Subcutaneous abdominal adipose tissue (tissue), 5 donors: Measurements from ENCODE around the gene CKB.

Experiments used
- H3K27ac ChIP-seq: one replicate; pipeline ENCODE4 v1.7.0; 2013; ENCODE audit warnings: low read depth, mild to moderate bottlenecking, inconsistent platforms, low read length, moderate library complexity
- H3K27me3 ChIP-seq, 5 donors: one replicate each; pipeline ENCODE4 v1.7.0; 2013; ENCODE audit warnings: low read length in 5 of 5, inconsistent platforms in 1 of 5; ENCODE audit not compliant: control insufficient read depth in 5 of 5, insufficient read depth in 4 of 5
- H3K36me3 ChIP-seq, 5 donors: one replicate each; pipeline ENCODE4 v1.7.0; 2013; ENCODE audit warnings: low read length in 5 of 5; ENCODE audit not compliant: control insufficient read depth in 5 of 5, insufficient read depth in 5 of 5
- H3K4me1 ChIP-seq, 5 donors: one replicate each; pipeline ENCODE4 v1.7.0; 2013; ENCODE audit warnings: low read length in 5 of 5, mild to moderate bottlenecking in 3 of 5, moderate library complexity in 1 of 5; ENCODE audit not compliant: control insufficient read depth in 5 of 5, insufficient read depth in 5 of 5
- H3K4me3 ChIP-seq, 5 donors: one replicate each; pipeline ENCODE4 v1.7.0; 2013; ENCODE audit warnings: low read length in 5 of 5, low read depth in 1 of 5
- H3K9ac ChIP-seq, 5 donors: one replicate each; pipeline ENCODE4 v1.7.0; 2013; ENCODE audit warnings: low read length in 5 of 5, mild to moderate bottlenecking in 4 of 5, moderate library complexity in 3 of 5
- H3K9me3 ChIP-seq, 5 donors: one replicate each; pipeline ENCODE4 v1.7.0; 2013; ENCODE audit warnings: low read length in 5 of 5; ENCODE audit not compliant: control insufficient read depth in 5 of 5
- donor health status: healthy.
- donor health status: healthy.
- donor health status: healthy.
- donor health status: healthy.
- donor health status: healthy.

Gene CKB

DNA sequence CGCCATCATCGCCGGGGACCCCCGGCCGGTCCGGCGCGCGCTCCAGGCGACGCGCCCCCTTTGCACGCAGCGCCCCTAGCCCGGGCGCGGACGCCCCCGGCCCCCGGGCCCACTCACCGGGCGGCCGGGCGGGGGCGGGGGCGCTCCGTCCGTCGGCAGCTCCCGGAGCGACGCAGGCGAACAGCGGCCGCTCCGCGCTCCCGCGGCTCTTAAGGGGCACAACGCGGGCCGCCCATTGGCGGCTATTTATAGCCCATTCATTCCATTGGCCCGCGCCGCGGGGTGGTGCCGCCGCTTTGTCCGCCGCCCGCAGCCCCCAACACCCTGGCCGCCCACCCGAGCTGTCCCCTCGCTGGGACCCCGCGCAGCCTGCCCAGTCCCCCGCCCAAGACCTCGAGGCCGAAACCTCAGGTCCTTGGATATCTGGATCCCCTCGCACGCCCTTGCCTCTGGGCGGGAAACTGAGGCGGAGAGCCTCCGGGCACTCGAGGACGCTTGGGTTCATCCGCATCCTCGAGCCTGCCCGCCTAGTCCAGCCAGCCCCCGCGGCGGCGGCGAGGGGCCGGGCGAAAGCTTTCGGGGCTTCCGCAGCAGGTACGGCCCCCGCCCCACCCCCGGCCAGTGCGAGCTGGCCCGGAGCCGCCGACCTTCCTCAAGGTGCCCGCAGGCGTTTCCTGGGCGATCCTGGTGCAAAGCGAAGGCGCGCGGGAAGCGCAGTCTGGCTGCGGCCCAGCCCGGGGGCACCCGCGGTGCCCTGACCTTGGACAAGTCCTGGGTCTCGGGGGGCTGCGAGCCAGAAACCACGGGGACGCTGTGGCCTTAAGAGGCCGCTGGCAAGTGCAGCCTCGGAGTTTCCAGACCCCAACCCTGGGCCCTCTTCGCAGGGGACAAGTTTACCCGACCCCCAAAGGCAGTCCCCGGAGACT, at the start of gene CKB:
TSS of gene CKB (minus strand) at position 182 of the 926 bp plus-strand sequence. CDS start 337 bp downstream, outside the sequence.
- Histone ChIP-seq H3K27ac (no peak within 1 kb of the TSS), H3K27me3 (no peaks in the 10 kb centered on the region), H3K36me3 (peaks cover 0 to 5% (median 0%) of the 10 kb centered on the region in 5 donors), H3K9ac (peak within 1 kb of the TSS in 1 of 5 donors; percentile 52), H3K9me3 (no peaks in the 10 kb centered on the region), H3K4me1 (peaks cover 1 to 74% (median 59%) of the 10 kb centered on the region in 5 donors), H3K4me3 (peak within 1 kb of the TSS in 4 of 5 donors; percentile 63 to 73 (median 66))

DNA sequence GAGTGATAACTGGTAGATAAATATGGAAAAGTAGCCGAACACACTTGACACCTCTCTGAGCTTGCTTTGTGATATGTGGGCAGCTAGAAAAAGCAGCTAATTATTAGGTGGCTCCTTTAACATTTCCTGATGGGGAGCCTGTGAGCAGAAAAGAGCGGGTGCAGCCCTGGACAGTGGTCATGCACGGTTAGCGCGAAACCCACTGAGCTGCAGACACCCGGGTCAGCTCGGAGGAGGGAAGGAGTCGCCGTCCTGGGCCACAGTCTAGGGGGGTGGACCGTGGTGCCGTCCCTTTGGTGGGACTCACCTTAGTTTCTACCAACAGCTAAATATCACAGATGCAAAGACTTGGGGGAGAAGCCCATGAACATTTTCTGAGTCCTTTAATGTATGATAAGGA, 46.8 kb upstream of the CKB start:
- peak overlapping the region in 1 of 5 donors; percentile 16 for H3K9ac ChIP-seq
- no peaks in the 10 kb centered on the region for H3K9me3 ChIP-seq
- H3K27me3 ChIP-seq, result no peaks in the 10 kb centered on the region
- no peak overlapping the region for H3K4me3 ChIP-seq
- H3K36me3 ChIP-seq, result peaks cover 0 to 15% (median 11%) of the 10 kb centered on the region in 5 donors
- peaks cover 0 to 21% (median 6%) of the 10 kb centered on the region in 5 donors for H3K4me1 ChIP-seq
- H3K27ac ChIP-seq, result no peak overlapping the region

DNA sequence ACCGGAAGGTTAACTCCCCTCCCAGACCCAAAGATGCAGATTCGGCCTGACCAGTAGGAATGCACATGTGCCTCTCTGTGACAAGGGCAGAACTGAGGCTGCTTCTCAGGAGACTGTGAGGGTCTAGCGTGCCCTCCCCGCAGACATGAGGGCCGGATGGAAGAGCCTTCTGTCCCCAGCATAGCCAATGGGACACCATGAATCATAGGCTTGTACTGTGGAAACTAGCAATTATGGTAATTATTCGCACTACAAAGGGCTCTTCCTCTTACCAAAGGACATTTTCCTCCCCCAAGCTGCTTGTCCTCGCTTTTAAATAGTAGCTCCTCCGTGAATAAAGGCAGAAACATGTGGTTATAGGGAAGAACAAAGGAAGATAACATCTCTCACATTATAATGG, 46.3 kb upstream of the CKB start:
- H3K27ac ChIP-seq, result no peak overlapping the region
- peaks cover 0 to 20% (median 10%) of the 10 kb centered on the region in 5 donors for H3K4me1 ChIP-seq
- peaks cover 0 to 11% (median 6%) of the 10 kb centered on the region in 5 donors for H3K36me3 ChIP-seq
- H3K9me3 ChIP-seq, result no peaks in the 10 kb centered on the region
- no peak overlapping the region for H3K4me3 ChIP-seq
- no peaks in the 10 kb centered on the region for H3K27me3 ChIP-seq
- peak overlapping the region in 1 of 5 donors; percentile 16 for H3K9ac ChIP-seq

DNA sequence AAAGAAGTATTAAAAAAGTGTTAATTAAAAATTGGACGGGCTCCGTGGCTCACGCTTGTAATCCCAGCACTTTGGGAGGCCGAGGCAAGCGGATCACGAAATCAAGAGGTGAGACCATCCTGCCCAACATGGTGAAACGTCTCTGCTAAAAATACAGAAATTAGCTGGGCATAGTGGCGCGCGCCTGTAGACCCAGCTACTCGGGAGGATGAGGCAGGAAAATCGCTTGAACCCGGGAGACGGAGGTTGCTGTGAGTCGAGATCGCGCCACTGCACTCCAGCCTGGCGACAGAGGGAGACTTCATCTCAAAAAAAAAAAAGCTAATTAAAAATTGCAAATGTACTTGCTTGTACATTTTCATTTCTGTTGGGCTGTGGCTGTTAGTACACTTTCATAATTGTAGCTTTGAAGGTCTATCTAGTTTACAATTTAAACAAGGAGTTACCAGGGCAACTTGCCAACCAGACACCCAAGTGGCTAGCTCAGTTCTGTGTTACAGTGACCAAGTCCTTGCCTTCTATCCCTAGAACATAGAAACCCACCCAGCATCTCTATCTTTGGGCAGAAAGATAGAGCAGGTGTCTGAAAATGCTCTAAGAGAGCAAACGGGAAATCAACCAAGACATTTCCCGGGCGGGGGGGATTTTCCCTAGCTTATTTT, 41.3 kb upstream of the CKB start:
- H3K9me3 ChIP-seq, result no peaks in the 10 kb centered on the region
- H3K4me1 ChIP-seq, result peaks cover 18 to 55% (median 51%) of the 10 kb centered on the region in 5 donors
- H3K27ac ChIP-seq, result peak overlapping the region; percentile 98
- H3K27me3 ChIP-seq, result no peaks in the 10 kb centered on the region
- peak overlapping the region in 4 of 5 donors; percentile 88 to 96 (median 92) for H3K9ac ChIP-seq
- H3K4me3 ChIP-seq, result peak overlapping the region; percentile 81 to 95 (median 91)
- H3K36me3 ChIP-seq, result peaks cover 0 to 18% (median 10%) of the 10 kb centered on the region in 5 donors

DNA sequence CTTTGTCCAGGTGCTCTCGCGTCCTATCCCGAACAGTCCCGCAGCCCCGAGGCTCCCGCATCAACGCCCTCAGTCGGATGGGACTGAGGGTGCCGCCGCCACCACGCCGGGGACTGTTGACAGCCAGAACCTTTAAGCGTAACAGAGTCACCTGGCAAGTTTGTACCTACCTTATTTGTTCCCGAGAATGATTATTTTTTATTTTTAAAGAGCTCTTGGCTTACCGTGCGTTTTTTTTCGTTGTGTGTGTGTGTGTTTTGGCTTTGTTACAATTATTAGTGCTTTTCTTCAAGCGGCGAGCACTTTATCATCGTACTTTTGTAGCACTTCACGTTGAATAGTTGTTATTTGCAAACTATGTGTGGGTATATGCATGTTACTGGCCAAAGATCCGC, 40.6 kb upstream of the CKB start:
- Histone ChIP-seq H3K27me3 (no peaks in the 10 kb centered on the region), H3K4me1 (peaks cover 22 to 62% (median 57%) of the 10 kb centered on the region in 5 donors), H3K4me3 (peak overlapping the region; percentile 81 to 95 (median 91)), H3K9me3 (no peaks in the 10 kb centered on the region), H3K27ac (peak overlapping the region; percentile 98), H3K9ac (peak overlapping the region; percentile 52 to 96 (median 92)), H3K36me3 (peaks cover 0 to 23% (median 15%) of the 10 kb centered on the region in 5 donors)

DNA sequence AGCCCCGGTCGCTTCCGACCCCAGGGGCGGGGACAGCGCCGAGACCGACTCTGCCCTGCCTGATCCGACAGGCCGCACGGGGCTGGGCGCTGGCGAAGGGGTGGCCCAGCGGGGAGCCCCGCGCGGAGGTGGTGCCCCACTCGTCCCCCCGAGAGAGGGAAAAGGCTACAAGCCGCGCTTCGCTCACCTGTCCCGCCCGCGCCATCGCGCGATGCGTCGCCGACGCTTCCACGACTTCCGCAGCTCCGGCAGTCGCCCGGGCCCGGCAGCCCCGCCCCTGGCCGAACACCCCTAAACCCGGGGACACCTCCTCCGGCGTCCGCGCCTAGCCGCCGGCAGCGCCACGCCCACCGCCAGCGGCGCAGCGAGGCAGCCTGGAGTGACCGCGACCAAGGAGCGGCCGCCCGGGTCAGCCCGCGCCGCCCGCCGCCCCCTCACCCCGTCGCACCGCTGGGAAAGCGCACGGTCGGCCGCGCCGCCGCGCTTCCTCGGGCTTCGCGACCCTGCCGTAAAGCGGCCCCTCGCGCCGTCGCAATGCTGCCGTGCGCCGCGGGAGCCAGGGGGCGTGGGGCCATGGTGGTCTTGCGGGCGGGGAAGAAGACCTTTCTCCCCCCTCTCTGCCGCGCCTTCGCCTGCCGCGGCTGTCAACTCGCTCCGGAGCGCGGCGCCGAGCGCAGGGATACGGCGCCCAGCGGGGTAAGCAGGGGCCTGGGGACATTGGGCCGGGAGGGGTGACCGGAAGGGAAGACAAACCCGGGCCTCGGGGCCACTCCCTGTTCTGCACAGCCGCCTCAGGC, 40.0 kb upstream of the CKB start, which contains the start of the genes BAG5 and COA8:
TSS of gene BAG5 (minus strand) at position 229 of the 797 bp plus-strand sequence. CDS start 1,493 bp downstream, outside the sequence.
TSS of gene COA8 (plus strand) at position 532 of the 797 bp plus-strand sequence. CDS start at position 574, 42 bp downstream.
- Histone ChIP-seq H3K9me3 (no peaks in the 10 kb centered on the region), H3K9ac (peak within 1 kb of the TSS; percentile 87 to 96 (median 92)), H3K27me3 (no peaks in the 10 kb centered on the region), H3K27ac (peak within 1 kb of the TSS; percentile 98), H3K4me3 (peak within 1 kb of the TSS; percentile 81 to 95 (median 91)), H3K4me1 (peaks cover 23 to 62% (median 59%) of the 10 kb centered on the region in 5 donors), H3K36me3 (peaks cover 0 to 26% (median 15%) of the 10 kb centered on the region in 5 donors)

DNA sequence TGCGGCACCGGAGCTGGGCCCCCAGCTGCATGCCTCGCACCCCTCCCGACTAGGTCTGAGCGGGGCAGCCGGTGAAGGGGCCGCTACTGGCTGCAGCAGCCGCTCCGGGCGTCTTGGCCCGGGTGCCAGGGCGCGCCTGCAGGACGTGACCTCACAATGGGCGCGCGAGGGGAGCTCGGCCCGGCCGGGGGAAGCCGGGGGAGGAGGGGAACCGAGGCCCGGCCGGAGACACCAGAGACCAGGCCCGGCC, 39.5 kb upstream of the CKB start:
- peak overlapping the region; percentile 87 to 96 (median 88) for H3K9ac ChIP-seq
- H3K4me1 ChIP-seq, result peaks cover 23 to 66% (median 63%) of the 10 kb centered on the region in 5 donors
- peaks cover 0 to 26% (median 15%) of the 10 kb centered on the region in 5 donors for H3K36me3 ChIP-seq
- H3K9me3 ChIP-seq, result no peaks in the 10 kb centered on the region
- no peaks in the 10 kb centered on the region for H3K27me3 ChIP-seq
- H3K27ac ChIP-seq, result peak overlapping the region; percentile 98
- peak overlapping the region; percentile 81 to 95 (median 91) for H3K4me3 ChIP-seq

DNA sequence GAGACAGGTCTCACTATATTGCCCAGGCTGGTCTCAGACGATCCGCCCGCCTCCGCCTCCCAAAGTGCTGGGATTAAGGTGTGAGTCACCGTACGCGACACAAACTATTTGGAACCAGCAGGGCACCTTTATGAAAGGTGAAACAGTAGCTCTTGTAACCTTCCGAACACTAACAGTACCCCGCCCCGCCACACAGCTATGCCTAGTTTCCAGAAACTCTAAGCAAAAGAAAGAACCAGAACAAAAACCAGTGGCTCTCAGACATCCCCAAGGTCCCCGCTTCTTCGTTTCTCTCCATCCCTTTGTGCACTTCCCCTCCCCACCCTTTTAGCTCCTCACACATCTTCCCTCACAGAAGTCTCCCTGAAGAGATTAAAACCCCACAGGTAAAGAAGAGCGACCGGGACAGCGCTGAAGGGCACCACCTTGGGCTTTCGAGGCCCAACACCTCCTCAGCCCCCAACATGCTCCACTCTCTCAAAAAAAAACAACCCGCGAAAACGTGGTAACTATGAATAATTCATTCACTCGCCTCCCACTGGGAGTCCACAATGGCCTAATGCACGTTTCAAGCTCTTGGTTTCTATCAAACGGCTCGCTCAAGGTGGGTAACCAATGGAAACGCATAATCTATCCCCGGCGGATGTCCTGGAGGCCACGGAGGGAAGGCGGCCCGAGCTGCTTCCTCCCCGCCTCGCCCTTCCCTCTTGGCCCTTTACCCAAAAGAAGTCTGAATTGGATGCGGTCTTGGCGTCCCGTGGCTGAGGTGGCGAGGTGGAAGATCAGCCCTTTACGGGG, 39.0 kb upstream of the CKB start:
- Histone ChIP-seq H3K27me3 (no peaks in the 10 kb centered on the region), H3K36me3 (peaks cover 0 to 25% (median 15%) of the 10 kb centered on the region in 5 donors), H3K9me3 (no peaks in the 10 kb centered on the region), H3K4me3 (peak overlapping the region; percentile 81 to 95 (median 91)), H3K27ac (peak overlapping the region; percentile 98), H3K4me1 (peaks cover 23 to 71% (median 66%) of the 10 kb centered on the region in 5 donors), H3K9ac (peak overlapping the region; percentile 87 to 96 (median 88))

DNA sequence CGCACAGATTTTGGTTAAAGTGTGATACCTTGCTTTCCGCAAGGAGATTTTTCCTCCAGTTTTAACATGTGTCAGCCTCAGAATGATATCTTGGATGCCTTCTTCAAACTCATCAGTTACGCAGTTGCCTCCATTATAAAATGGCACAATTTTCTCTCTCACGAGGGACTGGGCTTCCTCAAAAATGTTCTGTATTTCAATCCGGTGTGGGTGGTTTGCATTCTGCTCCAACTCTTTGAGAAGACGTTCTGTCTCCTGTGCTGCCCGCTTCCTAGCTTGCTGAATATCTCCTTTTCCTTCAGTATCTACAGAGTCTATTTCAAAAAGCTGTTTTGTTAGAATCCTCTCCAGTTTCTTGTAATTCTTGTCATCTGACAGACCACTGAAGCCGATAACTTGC, 38.1 kb upstream of the CKB start:
- H3K9ac ChIP-seq, result peak overlapping the region in 4 of 5 donors; percentile 87 to 96 (median 90)
- H3K4me3 ChIP-seq, result peak overlapping the region in 3 of 5 donors; percentile 7 to 91 (median 81)
- peaks cover 0 to 22% (median 15%) of the 10 kb centered on the region in 5 donors for H3K36me3 ChIP-seq
- H3K27me3 ChIP-seq, result no peaks in the 10 kb centered on the region
- H3K9me3 ChIP-seq, result no peaks in the 10 kb centered on the region
- H3K27ac ChIP-seq, result peak overlapping the region; percentile 98
- H3K4me1 ChIP-seq, result peaks cover 23 to 71% (median 66%) of the 10 kb centered on the region in 5 donors
